ENCODE results near the gene P2RX6. TPM values are rescaled to one million over a fixed set of nuclear protein-coding genes. Genes with fewer than 3 reads are reported as not detected.

P2RX6 gene
- total and polyA plus RNA-seq, 4 donors: 0.05 to 0.59 (median 0.33) TPM

- no peaks in the 10 kb centered on the region for H3K27me3 ChIP-seq (ENCODE audit: control insufficient read depth in 4 of 4, insufficient read depth in 4 of 4, low read length in 3 of 4)
- 85% methylated on average over 3 of the region's 3 CpGs for WGBS
- H3K4me3 ChIP-seq (ENCODE audit: low read depth in 1 of 3, low read length in 3 of 3): no peak overlapping the region
- H3K36me3 ChIP-seq (ENCODE audit: control insufficient read depth in 4 of 4, insufficient read depth in 3 of 4, low read depth in 1 of 4, low read length in 3 of 4): no peaks in the 10 kb centered on the region
- TF ChIP-seq HNF4A (conservative IDR thresholded peaks at IDR 0.05) (no peak), YY1 (IDR thresholded peaks at IDR 0.05) (no peak), NR2F2 (IDR thresholded peaks at IDR 0.05) (no peak), REST (IDR thresholded peaks at IDR 0.05) (no peak), RXRA (IDR thresholded peaks at IDR 0.05) (no peak), TAF1 (conservative IDR thresholded peaks at IDR 0.05) (no peak), GABPA (IDR thresholded peaks at IDR 0.05 in 1 of 2, conservative IDR thresholded peaks at IDR 0.05 in 1 of 2) (no peak), JUND (IDR thresholded peaks at IDR 0.05) (no peak), HNF4G (IDR thresholded peaks at IDR 0.05) (no peak), FOXA2 (IDR thresholded peaks at IDR 0.05) (no peak), FOXA1 (IDR thresholded peaks at IDR 0.05) (no peak), MAX (IDR thresholded peaks at IDR 0.05) (no peak), EGR1 (IDR thresholded peaks at IDR 0.05; ENCODE audit: low read depth in 2 of 2) (no peak), RAD21 (IDR thresholded peaks at IDR 0.05) (no peak), SP1 (IDR thresholded peaks at IDR 0.05) (no peak), CTCF (IDR thresholded peaks at IDR 0.05; ENCODE audit: low read depth, low read length, missing input control) (no peak)
- TF ChIP-seq, protein P1, sequence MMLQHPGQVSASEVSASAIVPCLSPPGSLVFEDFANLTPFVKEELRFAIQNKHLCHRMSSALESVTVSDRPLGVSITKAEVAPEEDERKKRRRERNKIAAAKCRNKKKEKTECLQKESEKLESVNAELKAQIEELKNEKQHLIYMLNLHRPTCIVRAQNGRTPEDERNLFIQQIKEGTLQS (IDR thresholded peaks at IDR 0.05): no peak
- TF ChIP-seq, protein P2, sequence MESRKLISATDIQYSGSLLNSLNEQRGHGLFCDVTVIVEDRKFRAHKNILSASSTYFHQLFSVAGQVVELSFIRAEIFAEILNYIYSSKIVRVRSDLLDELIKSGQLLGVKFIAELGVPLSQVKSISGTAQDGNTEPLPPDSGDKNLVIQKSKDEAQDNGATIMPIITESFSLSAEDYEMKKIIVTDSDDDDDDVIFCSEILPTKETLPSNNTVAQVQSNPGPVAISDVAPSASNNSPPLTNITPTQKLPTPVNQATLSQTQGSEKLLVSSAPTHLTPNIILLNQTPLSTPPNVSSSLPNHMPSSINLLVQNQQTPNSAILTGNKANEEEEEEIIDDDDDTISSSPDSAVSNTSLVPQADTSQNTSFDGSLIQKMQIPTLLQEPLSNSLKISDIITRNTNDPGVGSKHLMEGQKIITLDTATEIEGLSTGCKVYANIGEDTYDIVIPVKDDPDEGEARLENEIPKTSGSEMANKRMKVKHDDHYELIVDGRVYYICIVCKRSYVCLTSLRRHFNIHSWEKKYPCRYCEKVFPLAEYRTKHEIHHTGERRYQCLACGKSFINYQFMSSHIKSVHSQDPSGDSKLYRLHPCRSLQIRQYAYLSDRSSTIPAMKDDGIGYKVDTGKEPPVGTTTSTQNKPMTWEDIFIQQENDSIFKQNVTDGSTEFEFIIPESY (IDR thresholded peaks at IDR 0.05): no peak
- H3K9ac ChIP-seq (ENCODE audit: low read depth in 1 of 2, low read length in 2 of 2): no peak overlapping the region
- H3K27ac ChIP-seq (ENCODE audit: low read depth in 1 of 2, low read length in 2 of 2): no peak overlapping the region
- no peaks in the 10 kb centered on the region for H3K9me3 ChIP-seq (ENCODE audit: control insufficient read depth in 4 of 4, low read length in 3 of 4)
- DNase-seq (ENCODE audit: low spot score): no peak
- no peaks in the 10 kb centered on the region for H3K4me1 ChIP-seq (ENCODE audit: control insufficient read depth in 4 of 4, insufficient read depth in 4 of 4, low read length in 3 of 4)
These were observed 20.0 kb downstream of the P2RX6 start for GRCh38 chr22:21034989-21035388.
